HL-60 (cell line): ENCODE measurements around the gene GAREM1.

Experiments
- CTCF ChIP-seq: IDR thresholded peaks from one replicate; pipeline ENCODE4 v1.5.1; 2011; ENCODE audit warnings: low read length, control low read depth, inconsistent platforms; ENCODE audit not compliant: insufficient read depth
- GABPA ChIP-seq: IDR thresholded peaks from 2 replicates; pipeline ENCODE4 v1.6.1; 2012; ENCODE audit warnings: low read depth
- POLR2AphosphoS5 ChIP-seq: IDR thresholded peaks from 2 replicates; pipeline ENCODE4 v1.6.1; 2012; ENCODE audit warnings: low read depth
- REST ChIP-seq: IDR thresholded peaks from 2 replicates; pipeline ENCODE4 v1.6.1; 2012; ENCODE audit warnings: low read depth; ENCODE audit not compliant: insufficient replicate concordance

- TF ChIP-seq CTCF (no peak), POLR2AphosphoS5 (no peak), GABPA (no peak), REST (no peak)
Observed at GRCh38 chr18:32454593-32454992, 16.1 kb downstream of the GAREM1 start.
